Measurements from ENCODE around the gene NOL9.
"Not testable (repeated sequence)": the region's sequence is repeated elsewhere in the genome, so short reads cannot be mapped to it uniquely, and the experiment has no call there.

Gene NOL9

GRCh38 chr1:6554031-6554906 is at the start of gene NOL9:
NOL9 (minus strand) TSS chr1:6554513; CDS start chr1:6554502, 11 bp downstream.
- peak; percentile 81 for DNase-seq

DNA sequence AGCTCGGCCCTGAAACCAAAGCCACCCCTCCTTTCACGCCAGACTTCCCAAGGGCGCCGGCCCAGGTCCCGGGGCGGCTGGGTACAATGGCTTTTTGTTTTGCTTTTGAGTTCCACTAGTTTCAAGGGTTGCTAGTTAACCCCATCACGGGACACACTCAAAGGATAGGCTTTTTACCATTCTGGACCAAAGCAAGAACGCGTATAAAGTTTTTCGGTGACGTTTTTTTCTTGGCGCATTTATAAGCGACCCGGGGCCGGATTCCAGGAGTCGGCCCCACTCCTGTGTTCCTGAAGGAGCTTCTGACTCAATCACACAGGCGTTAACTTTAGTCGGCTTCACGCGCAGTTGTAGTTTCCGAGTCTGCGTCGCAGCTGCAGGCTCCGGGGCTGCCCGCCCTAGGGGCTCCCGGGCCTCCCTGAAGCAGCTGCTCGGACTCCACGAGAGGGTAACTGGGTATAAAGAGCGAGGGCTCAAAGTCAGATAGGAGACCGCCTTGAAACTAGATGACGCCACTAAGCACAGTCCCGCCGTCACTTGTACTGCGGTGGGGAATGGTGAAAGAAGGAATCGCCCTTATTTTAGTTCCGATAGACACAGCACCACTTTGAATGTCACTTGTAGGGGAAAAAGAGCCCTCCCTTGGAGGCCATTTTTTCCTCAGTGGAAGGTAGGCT is 49.1 kb upstream of the NOL9 start:
- no peak for DNase-seq

DNA sequence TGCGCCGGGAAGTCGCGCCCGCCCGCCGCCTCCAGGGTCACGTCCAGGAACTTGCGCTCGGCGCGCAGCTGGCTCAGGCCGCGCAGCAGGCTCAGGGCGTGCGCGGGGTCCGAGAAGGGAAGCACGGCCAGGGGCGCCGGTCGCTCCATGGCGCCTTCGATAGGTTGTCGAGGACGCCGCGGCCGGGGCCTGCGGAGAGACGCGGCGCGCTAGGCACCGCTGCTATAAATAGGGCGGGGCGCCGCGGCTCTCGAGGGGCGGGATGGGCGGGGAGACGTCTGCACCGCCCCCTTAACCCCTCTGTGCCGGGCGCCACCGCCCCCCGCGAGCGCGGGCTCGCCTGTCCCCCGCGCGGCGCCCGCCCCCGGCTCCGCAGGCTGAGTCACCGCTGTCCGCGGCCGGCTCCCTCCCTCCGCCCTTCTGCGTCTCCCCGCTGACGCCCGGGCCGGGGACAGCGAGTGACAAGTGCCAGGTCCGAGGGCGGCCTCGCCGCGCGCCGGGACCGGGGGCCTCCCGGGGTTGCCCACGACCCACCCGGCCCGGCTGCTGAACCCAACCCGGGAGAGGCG is 48.4 kb upstream of the NOL9 start, which contains the start of gene KLHL21:
Gene KLHL21 (minus strand): TSS at position 201 of the 569 bp plus-strand sequence. CDS start 52 bp downstream, at position 149.
- peak; percentile 44 for DNase-seq

DNA sequence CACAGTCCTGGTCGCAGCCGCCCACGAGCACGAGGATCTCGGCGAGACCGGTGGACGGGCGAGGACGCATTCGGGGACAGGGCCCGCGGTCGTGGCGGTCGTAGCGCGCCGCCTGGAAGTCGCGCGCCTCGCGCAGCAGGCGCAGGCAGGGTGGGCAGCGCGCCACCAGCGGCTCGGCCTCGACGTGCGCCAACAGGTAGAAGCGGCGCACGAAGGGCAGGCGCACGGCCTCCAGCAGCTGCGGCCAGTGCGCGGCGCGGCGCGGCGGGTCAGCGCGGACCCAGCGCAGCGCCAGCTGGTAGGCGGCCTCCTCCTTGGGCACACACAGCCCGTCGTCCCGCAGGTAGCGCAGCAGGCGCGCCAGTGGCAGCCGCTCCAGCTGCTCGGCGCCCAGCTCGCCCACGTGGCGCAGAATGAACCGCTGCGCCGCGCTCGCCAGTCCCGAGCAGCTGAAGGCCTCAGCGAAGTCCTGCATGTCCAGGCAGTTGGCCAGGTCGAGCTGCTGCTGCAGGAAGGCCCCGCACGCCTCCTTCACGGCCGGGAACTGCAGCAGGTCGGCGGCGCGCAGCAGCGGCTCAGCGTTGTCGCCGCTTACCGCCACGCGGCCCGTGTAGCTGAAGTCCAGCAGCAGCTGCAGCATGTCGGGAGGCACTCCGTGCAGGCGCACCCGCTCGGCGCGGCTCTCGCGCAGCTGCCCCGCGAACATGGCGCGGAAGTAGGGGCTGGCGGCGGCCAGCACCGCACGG is 47.8 kb upstream of the NOL9 start:
- DNase-seq: no peak

DNA sequence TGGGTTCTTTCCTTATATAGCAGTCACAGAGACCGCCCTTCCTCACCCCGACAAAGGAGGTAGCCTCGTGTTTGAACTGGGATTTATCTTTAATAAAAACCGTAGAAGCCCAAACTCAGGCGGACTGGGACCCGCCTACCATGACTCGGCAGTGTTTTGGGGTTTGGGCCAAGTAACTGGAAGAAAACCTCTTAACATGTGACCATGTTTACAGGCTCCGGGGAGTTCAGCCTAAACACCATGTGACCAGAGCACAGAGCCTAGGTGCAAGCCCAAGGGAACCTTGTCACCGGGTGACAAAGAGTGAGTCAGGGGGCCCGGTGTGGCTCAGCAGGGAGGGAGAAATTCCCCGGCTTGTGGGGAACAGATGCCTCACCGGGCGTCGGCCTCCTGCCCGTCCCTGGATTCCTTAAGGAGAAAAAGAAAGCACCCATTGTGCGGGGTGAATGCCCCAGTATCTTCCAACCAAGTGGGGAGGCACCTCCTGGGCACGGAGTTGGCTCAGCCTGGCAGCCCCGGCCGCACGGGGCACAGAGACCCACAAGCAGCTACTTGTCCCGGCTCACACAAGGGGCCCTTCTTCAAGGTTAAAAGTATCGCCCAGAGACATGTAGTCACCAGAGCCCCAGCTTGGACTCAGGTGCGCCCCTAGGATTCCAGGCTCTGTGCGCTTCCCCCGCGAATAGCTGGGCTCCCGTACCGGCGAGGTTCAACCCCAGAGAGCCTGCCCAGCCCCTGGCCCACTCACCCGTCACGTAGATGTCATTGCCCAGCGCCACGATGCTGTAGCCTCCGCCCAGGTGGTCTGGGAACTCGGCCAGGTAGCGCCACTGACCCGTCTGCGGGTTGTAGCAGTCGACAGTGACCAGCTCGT is 47.0 kb upstream of the NOL9 start:
- no peak for DNase-seq

GRCh38 chr1:6600410-6601048 is 46.2 kb upstream of the NOL9 start:
- no peak for DNase-seq

DNA sequence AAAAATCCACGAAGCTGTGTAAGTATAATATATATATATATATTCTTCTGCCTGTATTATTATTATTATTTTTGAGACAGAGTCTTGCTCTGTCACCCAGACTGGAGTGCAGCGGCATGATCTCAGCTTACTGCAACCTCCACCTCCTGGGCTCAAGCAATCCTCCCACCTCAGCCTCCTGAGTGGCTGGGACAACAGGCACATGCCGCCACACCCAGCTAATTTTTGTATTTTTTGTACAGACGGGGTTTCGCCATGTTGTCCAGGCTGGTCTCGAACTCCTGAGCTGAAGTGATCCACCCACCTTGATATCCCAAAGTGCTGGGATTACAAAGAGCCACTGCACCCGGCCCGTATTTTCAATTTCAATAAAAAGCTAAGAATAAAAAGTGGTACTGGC is 45.7 kb upstream of the NOL9 start:
- DNase-seq: not testable (repeated sequence)

DNA sequence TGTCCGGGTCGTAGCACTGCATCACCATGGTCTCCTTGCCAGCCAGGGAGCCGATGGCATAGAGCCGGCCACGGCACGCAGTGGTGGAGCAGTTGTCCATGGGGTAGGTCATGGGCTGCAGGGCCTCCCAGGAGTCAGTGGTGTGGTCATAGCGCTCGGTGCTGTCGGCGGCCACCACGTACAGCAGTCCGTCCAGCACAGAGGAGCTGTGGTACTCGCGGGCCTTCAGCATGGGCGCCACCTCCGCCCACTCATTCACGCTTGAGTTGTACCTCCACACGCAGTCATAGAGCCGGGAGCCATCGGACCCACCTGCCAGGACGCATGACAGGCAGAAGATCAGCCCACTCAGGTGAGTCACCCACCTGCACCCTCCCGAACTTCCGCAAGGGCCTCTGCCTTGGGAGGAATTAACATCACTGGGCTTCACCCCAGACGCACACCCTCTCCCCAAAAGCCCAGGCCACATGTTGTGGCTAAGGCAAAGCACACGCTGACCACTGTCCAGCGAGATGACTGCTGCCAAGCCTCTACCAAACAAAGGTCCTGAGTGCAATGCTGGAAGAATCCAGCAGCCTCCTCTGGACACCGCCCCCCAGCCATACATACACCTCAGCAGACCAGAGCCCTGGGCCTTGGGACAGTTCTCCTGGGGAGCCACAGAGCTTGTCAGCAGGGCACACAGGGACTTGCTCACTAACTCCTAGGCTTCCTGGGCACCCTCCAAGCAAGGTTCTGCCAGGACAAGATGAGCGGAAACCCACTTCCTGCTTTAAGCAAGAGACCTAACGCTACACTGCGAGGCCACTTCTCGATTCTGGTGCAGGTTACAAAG is 45.0 kb upstream of the NOL9 start:
- DNase-seq: no peak

- no peak for DNase-seq
These were observed 43.4 kb upstream of the NOL9 start for GRCh38 chr1:6597777-6598131.

GRCh38 chr1:6596886-6597776 is 42.8 kb upstream of the NOL9 start:
- DNase-seq: no peak

DNA sequence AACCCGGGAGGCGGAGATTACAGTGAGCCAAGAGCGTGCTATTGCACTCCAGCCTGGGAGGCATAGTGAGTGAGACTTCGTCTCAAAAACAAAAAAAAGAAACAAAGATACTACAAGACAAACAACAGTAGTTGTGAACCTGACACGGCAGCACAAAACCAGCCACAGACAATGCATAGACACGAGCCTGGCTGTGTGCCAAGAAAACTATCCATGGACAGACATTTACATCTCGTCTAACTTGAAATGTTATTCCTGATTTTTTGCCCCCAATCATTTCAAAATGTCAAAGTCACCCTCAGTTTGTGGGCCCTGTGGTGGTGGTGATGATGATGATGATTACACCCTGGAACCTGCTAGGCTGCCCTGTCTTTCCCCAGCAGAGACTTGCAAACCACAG is 42.0 kb upstream of the NOL9 start:
- no peak for DNase-seq

DNA sequence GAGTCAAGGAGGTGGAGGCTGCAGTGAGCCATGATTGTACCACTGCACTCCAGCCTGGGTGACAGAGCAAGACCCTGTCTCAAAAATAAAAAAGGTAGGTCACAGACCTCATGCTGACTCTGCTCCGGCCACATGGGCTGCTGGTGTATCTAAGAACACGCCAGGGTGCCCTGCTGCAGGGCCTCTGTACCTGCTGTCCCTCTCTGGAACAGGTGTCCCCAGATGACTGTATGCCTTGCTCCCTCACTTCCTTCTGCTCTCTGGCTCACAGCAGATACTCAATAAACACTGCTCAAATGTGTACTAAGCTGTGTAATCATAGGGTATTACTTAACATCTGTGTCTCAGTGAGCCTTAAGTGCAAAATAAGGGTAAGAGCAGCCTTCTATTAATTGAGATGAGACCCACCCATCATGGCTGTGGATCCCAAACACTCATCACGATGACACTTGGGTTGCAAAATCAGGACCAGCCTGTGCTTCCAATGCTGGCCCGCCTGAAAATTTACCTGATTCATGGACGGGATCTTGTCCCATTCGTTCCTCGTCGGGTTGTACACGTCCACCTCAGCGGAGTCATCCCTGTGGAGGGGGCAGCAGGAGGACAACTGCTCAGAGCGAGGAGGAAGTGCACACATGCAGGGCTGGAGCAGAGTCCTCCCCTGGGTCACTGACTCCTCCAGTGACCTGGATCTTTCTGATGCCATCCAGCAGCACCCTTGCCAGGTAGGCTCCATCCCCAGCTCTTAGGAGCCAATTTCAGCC is 40.8 kb upstream of the NOL9 start:
- no peak for DNase-seq

GRCh38 chr1:6593810-6594209 is 39.5 kb upstream of the NOL9 start:
- no peak for DNase-seq

DNA sequence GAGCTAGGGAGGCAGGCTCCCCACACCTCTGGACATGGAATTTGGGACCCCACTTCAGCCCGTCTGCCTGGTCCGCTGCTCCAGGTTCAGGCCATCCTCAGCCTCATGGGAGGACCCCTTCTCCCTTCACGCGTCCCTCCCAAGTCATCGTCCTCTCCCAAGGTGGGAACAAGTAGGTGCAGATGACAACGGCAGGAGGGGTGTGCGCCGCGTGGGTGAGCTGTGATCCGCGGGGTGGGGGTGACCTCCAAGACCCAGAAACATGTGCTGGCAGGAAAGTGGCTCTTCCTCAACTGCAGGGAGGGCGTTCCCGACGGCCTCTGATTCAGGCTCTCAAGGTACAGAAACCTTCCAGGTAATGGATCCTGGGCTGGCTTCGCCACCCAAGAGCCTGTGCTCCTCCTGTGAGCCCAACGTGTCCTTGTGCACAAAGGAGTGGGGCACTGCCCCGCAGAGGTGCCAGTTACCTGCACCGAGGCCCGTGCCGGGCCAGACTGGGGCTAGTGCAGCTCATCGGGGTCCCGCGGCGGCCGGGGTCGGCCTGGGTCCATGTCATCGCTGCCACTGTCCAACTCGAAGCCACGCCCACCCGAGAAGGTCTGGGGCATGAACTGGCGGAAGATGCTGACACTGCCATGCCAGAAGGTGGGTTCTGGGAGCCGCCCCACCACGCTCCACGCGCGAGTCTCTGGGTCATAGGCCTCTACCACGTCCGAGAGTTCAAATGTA is 38.7 kb upstream of the NOL9 start:
- DNase-seq: no peak

DNA sequence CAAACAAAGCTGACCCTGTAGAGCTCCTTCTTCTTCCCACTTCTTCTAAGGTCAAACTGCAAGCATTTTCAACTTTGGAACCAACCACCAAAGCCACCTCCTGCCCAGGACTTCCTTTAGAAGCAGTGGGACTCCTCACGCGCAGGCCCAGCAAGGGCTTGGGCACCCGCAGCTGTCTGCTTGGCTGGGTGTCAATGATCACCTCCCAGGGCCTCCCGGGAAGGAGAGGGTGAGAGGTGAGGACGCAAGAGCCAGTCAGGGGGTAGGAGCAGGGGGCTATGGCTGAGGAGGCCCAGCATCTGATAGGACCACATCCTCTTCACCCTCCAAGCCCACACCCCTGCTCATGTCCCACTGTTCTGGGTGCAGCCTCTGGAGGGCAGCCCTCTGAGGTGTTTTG is 38.1 kb upstream of the NOL9 start:
- DNase-seq: no peak

DNA sequence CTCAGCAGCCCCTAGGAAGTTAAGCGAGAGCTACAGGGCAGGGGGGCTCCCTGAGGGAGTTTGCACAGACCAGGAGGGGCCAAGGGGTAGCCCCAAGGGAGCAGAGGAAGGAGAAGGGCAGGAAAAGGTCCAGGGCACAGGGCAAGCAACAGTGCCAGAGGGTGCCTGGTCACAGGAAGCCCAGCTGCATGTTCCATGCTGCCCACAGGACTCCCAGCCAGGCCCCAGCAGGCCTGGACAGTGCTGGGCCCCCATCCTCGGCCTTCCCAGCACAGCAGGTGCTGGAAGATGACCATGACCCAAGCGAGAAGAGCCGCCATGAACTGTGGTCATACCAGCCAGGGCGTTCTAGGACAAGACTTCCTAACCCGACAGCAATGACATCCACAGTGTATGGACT is 37.3 kb upstream of the NOL9 start:
- no peak for DNase-seq

- DNase-seq: no peak
These were observed 36.9 kb upstream of the NOL9 start for GRCh38 chr1:6591222-6591621.

- DNase-seq: no peak
These were observed 35.7 kb upstream of the NOL9 start for GRCh38 chr1:6590046-6590445.
